ENCODE data around the gene DBR1. TPM values are rescaled to one million over a fixed set of nuclear protein-coding genes. Genes with fewer than 3 reads are reported as not detected.

The DBR1 gene
- total RNA-seq, 4 donors from 2014 or later = 7.5 to 8.9 (median 7.8) TPM; not detected in 1

DNA sequence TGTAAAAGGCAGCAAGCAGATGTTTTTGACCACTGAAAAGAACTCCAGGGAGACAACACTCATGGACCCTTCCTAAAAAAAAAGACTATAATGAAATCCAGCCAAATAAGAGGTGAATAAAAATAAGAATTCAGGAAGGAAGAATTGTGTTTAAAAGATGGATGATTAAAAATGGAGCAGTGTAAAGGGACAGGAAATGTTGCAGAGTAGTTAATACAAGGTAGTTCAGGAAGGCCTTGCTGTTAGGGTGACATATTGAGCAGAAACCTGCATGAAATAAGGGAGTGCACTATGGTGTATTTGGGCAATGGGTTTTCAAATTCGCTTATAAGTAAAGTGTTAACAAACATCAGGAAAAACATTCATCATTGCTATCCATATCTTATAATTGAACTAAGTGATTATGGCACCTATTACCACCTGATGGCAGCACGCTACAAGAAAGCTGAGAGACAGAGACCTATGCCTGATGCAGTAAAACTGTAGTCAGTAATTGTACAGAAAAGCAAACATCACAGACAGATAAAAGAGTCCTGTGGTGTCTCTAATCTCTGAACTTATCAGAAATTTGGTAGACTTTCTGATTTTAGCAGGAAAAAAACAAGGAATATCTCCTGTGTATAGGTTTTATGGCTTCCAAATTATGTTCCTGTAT is 5.8 kb upstream of the DBR1 start:
- DNase-seq = peak; percentile 26
- WGBS, 2 donors (ENCODE audit: low coverage in 1 of 2) = 8 to 13% methylated on average over 2 of the region's 2 CpGs
- no peak overlapping the region for H3K4me3 ChIP-seq
- no peaks in the 10 kb centered on the region for H3K9me3 ChIP-seq
- H3K27me3 ChIP-seq = peaks cover 3% of the 10 kb centered on the region
- no peak overlapping the region for H3K27ac ChIP-seq
- H3K4me1 ChIP-seq = no peaks in the 10 kb centered on the region
- intact Hi-C loops (cut with DNase I; ENCODE audit: low total_unique reads) = no loop called here
- in situ Hi-C loops (cut with MboI; ENCODE audit: low pct_ligation_motif_present in 1 of 4, low pct_unique_long_range_greater_than_20kb in 1 of 4, low sequenced_read_pairs in 3 of 4) = no loop called here
- H3K36me3 ChIP-seq = no peaks in the 10 kb centered on the region
- TF ChIP-seq POLR2A (IDR thresholded peaks at IDR 0.05) = no peak
- TF ChIP-seq, protein P1, sequence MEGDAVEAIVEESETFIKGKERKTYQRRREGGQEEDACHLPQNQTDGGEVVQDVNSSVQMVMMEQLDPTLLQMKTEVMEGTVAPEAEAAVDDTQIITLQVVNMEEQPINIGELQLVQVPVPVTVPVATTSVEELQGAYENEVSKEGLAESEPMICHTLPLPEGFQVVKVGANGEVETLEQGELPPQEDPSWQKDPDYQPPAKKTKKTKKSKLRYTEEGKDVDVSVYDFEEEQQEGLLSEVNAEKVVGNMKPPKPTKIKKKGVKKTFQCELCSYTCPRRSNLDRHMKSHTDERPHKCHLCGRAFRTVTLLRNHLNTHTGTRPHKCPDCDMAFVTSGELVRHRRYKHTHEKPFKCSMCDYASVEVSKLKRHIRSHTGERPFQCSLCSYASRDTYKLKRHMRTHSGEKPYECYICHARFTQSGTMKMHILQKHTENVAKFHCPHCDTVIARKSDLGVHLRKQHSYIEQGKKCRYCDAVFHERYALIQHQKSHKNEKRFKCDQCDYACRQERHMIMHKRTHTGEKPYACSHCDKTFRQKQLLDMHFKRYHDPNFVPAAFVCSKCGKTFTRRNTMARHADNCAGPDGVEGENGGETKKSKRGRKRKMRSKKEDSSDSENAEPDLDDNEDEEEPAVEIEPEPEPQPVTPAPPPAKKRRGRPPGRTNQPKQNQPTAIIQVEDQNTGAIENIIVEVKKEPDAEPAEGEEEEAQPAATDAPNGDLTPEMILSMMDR (IDR thresholded peaks at IDR 0.05) = peak in 4 of 5 experiments; percentile 24 to 35 (median 28)

DNA sequence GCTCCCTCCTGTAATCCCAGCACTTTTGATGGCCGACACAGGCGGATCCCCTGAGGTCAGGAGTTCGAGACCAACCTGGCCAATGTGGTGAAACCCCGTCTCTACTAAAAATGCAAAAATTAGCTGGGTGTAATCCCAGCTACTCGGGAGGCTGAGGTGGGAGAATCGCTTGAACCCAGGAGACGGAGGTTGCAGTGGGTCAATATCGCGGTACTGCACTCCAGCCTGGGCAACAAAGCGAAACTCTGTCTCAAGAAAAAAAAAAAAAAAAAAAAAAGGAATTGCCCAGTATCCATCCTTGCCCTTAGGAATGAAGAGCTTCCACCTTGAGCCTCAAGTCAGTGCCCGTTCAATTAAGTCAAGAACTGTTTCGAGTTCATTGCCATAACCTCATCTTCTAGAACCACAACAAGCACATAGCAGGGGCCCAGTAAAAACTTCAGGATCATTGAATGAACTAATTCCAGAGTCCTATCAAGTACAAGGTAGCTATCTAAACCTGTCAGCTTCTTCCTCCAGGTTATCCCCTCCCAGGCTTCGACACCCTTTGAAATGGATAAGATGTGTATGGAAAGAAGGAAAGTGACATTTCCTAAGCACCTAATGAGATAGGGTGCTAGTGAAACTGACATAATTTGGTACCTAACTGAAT is 826 bp downstream of the DBR1 start:
- Histone ChIP-seq H3K27me3 (no peaks in the 10 kb centered on the region), H3K36me3 (peaks cover 0 to 21% (median 6%) of the 10 kb centered on the region in 4 donors), H3K27ac (peak overlapping the region; percentile 84 to 90 (median 87)), H3K4me3 (peak overlapping the region; percentile 54 to 88 (median 70)), H3K9me3 (no peaks in the 10 kb centered on the region), H3K4me1 (peaks cover 10 to 24% (median 13%) of the 10 kb centered on the region in 4 donors)
- TF ChIP-seq, protein P1 (IDR thresholded peaks at IDR 0.05) = no peak
- TF ChIP-seq POLR2A (IDR thresholded peaks at IDR 0.05) (no peak), POLR2AphosphoS5 (IDR thresholded peaks at IDR 0.05) (no peak), EP300 (IDR thresholded peaks at IDR 0.05; ENCODE audit: low read depth) (no peak)
- in situ Hi-C loops (cut with MboI; ENCODE audit: low pct_ligation_motif_present in 1 of 4, low pct_unique_long_range_greater_than_20kb in 1 of 4, low sequenced_read_pairs in 3 of 4) (no loop called here), intact Hi-C loops (cut with DNase I; ENCODE audit: low total_unique reads) (no loop called here)
- WGBS, 2 donors (ENCODE audit: low coverage in 1 of 2) = 60 to 61% methylated on average over 9 to 13 of the region's 13 CpGs
- no peak for DNase-seq

DNA sequence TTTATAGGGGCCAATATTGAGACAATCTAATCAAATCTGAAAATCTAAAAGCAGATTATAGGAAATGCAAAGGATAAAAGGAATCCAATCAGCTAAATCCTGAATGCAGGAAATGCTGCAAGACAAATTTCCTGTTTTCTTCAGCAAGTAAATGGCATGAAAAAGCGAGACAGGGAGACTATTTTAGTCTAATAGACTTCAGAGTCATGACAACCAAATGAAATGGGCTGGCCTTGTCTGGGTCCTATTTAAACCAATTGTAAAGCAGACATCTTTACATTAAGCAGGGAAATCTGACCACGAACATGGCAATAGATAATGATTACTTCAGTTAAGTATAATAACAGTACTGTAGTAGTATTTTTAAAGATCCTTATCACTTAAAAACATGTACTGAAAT is 2.1 kb downstream of the DBR1 start:
- Histone ChIP-seq H3K9me3 (no peaks in the 10 kb centered on the region), H3K4me3 (no peak overlapping the region), H3K36me3 (peaks cover 0 to 33% (median 12%) of the 10 kb centered on the region in 4 donors), H3K4me1 (peaks cover 10 to 24% (median 13%) of the 10 kb centered on the region in 4 donors), H3K27me3 (no peaks in the 10 kb centered on the region), H3K27ac (no peak overlapping the region)
- WGBS, 2 donors (ENCODE audit: low coverage in 1 of 2) = 81 to 90% methylated on average over 2 of the region's 2 CpGs
- intact Hi-C loops (cut with DNase I; ENCODE audit: low total_unique reads) (no loop called here), in situ Hi-C loops (cut with MboI; ENCODE audit: low pct_ligation_motif_present in 1 of 4, low pct_unique_long_range_greater_than_20kb in 1 of 4, low sequenced_read_pairs in 3 of 4) (no loop called here)
- TF ChIP-seq POLR2A (IDR thresholded peaks at IDR 0.05) (no peak), EP300 (IDR thresholded peaks at IDR 0.05; ENCODE audit: low read depth) (no peak), POLR2AphosphoS5 (IDR thresholded peaks at IDR 0.05) (no peak)
- TF ChIP-seq, protein P1 (IDR thresholded peaks at IDR 0.05) = no peak
- DNase-seq = no peak

DNA sequence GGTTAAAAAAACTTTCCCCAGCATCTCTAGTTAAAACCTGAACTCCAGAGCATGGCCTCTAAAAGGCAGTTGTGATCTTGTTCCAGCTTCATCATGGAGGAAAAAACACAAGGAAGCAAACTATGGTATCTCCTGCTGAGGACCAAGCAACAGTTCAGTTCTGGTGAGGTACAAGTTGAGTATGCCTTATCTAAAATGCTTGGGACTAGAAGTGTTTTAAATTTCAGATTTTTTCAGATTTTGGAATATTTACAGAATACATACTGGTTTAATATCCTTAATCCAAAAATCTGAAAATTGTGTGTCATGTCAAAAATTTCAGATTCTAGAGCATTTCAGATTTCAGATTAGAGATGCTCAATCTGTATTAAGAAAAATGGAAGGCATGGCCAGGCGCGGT is 9.7 kb downstream of the DBR1 start:
- 100% methylated on average over 2 of the region's 2 CpGs for WGBS, 2 donors (ENCODE audit: low coverage in 1 of 2)
- Histone ChIP-seq H3K9me3 (no peaks in the 10 kb centered on the region), H3K4me3 (no peak overlapping the region), H3K4me1 (no peaks in the 10 kb centered on the region), H3K27me3 (no peaks in the 10 kb centered on the region), H3K27ac (no peak overlapping the region), H3K36me3 (peaks cover 0 to 83% (median 24%) of the 10 kb centered on the region in 4 donors)
- no peak for TF ChIP-seq EP300 (IDR thresholded peaks at IDR 0.05; ENCODE audit: low read depth)
- TF ChIP-seq, protein P1 (IDR thresholded peaks at IDR 0.05) = no peak
- TF ChIP-seq POLR2A (IDR thresholded peaks at IDR 0.05) = no peak
- no peak for TF ChIP-seq POLR2AphosphoS5 (IDR thresholded peaks at IDR 0.05)
- no peak for DNase-seq
- intact Hi-C loops (cut with DNase I; ENCODE audit: low total_unique reads) = no loop called here
- in situ Hi-C loops (cut with MboI; ENCODE audit: low pct_ligation_motif_present in 1 of 4, low pct_unique_long_range_greater_than_20kb in 1 of 4, low sequenced_read_pairs in 3 of 4) = no loop called here

Measured in transverse colon (tissue), 4 donors.